H1 (cell line): Measurements from ENCODE around the gene RBMX2. TPM values are rescaled to one million over a fixed set of nuclear protein-coding genes. Genes with fewer than 3 reads are reported as not detected.

Source experiments
- polyA plus RNA-seq, 7 experiments: library from polyadenylated mRNA; depleted of rRNA in 3 of 7; stranded (reverse) in 5 of 7; unstranded in 2 of 7; fragments of >200 nt in 5 of 7; fragments of 200-250 nt in 2 of 7; gene quantifications; 1 replicate in 5 of 7; 2 replicates in 1 of 7; 4 replicates in 1 of 7; pipeline versions ENCODE4 v1.2.1 to v1.2.3, GENCODE V29; 2011 to 2013; ENCODE audit warnings: missing spikeins in 2 of 7, mixed read lengths in 2 of 7
- total RNA-seq: library from RNA; stranded (reverse); fragmentation: NEBNext Ultra II Directional; extraction: Animal tissue kit (Norgen Biotek cat#: 25700); gene quantifications from 2 replicates; pipeline ENCODE4 v1.2.1, GENCODE V29; 2021

Gene RBMX2
- total and polyA plus RNA-seq, 2 of the 8 experiments (the other 6 are each of a cell fraction or from before 2014, with no cell fraction given) = 10.8 to 23.2 TPM

Other genes starting within 250 kb of the RBMX2 start
- 52.8 and 55.4 TPM in 2 replicates for gene AIFM1, start 236.1 kb upstream of the RBMX2 start, total RNA-seq
- gene AIFM1, start 236.1 kb upstream of the RBMX2 start, polyA plus RNA-seq (2011; rRNA removed) = 23.7 and 34.1 TPM in 2 replicates
- 2.8 and 3.9 TPM in 2 replicates for gene RAB33A, start 230.0 kb upstream of the RBMX2 start, total RNA-seq
- 4.1 and 4.6 TPM in 2 replicates for gene RAB33A, start 230.0 kb upstream of the RBMX2 start, polyA plus RNA-seq (2011; rRNA removed)
- gene ZNF280C, start 133.1 kb upstream of the RBMX2 start, total RNA-seq = 13.4 and 14.4 TPM in 2 replicates
- gene ZNF280C, start 133.1 kb upstream of the RBMX2 start, polyA plus RNA-seq (2011; rRNA removed) = 5.6 and 8.4 TPM in 2 replicates
- 14.2 and 15.2 TPM in 2 replicates for gene SLC25A14, start 62.1 kb upstream of the RBMX2 start, total RNA-seq
- 4.6 and 9.3 TPM in 2 replicates for gene SLC25A14, start 62.1 kb upstream of the RBMX2 start, polyA plus RNA-seq (2011; rRNA removed)
- not detected in 2 replicates for gene GPR119, start 16.3 kb upstream of the RBMX2 start, total RNA-seq
- 0.11 and 0.17 TPM in 2 replicates for gene GPR119, start 16.3 kb upstream of the RBMX2 start, polyA plus RNA-seq (2011; rRNA removed)